Erythroblast (primary cell): ENCODE measurements around the gene TENM3.

Experiments
- GATA1 ChIP-seq: IDR thresholded peaks from 2 replicates; pipeline ENCODE4 v1.6.1; 2011; ENCODE audit warnings: low read depth, mild to moderate bottlenecking, control low read depth, low read length, moderate library complexity
- POLR2A ChIP-seq: IDR thresholded peaks from 2 replicates; pipeline ENCODE4 v1.6.1; 2011; ENCODE audit warnings: mild to moderate bottlenecking, low read length

GRCh38 chr4:182765987-182766856 is 523.0 kb downstream of the TENM3 start:
- TF ChIP-seq POLR2A (no peak), GATA1 (no peak)
